Measurements from ENCODE around the gene SH3TC2. TPM values are rescaled to one million over a fixed set of nuclear protein-coding genes. Genes with fewer than 3 reads are reported as not detected.

Gene SH3TC2
- total RNA-seq, 2 donors from 2014 or later, result 0.66 to 2.5 TPM

GRCh38 chr5:149049371-149049781 lies 13.5 kb downstream of the SH3TC2 start:
- Histone ChIP-seq H3K4me3 (no peak overlapping the region), H3K27ac (no peak overlapping the region), H3K9me3 (no peaks in the 10 kb centered on the region), H3K9ac (ENCODE audit: low read depth in 2 of 2, low read length in 2 of 2) (no peak overlapping the region), H3K4me1 (no peaks in the 10 kb centered on the region), H3K36me3 (no peaks in the 10 kb centered on the region), H3K27me3 (no peaks in the 10 kb centered on the region)
- intact Hi-C loops (cut with DNase I), result no loop called here
- no peak for TF ChIP-seq CTCF (IDR thresholded peaks at IDR 0.05)
- no peak for DNase-seq

GRCh38 chr5:149048811-149049210 lies 14.1 kb downstream of the SH3TC2 start:
- no peak for TF ChIP-seq CTCF (IDR thresholded peaks at IDR 0.05)
- Histone ChIP-seq H3K4me1 (no peaks in the 10 kb centered on the region), H3K4me3 (no peak overlapping the region), H3K9me3 (no peaks in the 10 kb centered on the region), H3K27ac (no peak overlapping the region), H3K27me3 (no peaks in the 10 kb centered on the region), H3K9ac (ENCODE audit: low read depth in 2 of 2, low read length in 2 of 2) (no peak overlapping the region), H3K36me3 (no peaks in the 10 kb centered on the region)
- no peak for DNase-seq
- intact Hi-C loops (cut with DNase I), result no loop called here

- intact Hi-C loops (cut with DNase I), result no loop called here
- TF ChIP-seq CTCF (IDR thresholded peaks at IDR 0.05), result no peak
Observed at GRCh38 chr5:149047462-149047861, 15.4 kb downstream of the SH3TC2 start.

GRCh38 chr5:149046196-149046829 lies 16.5 kb downstream of the SH3TC2 start:
- no peak overlapping the region for H3K4me3 ChIP-seq
- no peaks in the 10 kb centered on the region for H3K9me3 ChIP-seq
- intact Hi-C loops (cut with DNase I), result no loop called here
- H3K27me3 ChIP-seq, result no peaks in the 10 kb centered on the region
- no peak overlapping the region for H3K9ac ChIP-seq (ENCODE audit: low read depth in 2 of 2, low read length in 2 of 2)
- H3K27ac ChIP-seq, result no peak overlapping the region
- no peaks in the 10 kb centered on the region for H3K4me1 ChIP-seq
- no peak for DNase-seq
- no peaks in the 10 kb centered on the region for H3K36me3 ChIP-seq
- TF ChIP-seq CTCF (IDR thresholded peaks at IDR 0.05), result no peak

More at GRCh38 chr5:149047462-149047861, 15.4 kb downstream of the SH3TC2 start:
- H3K4me1 ChIP-seq, result no peaks in the 10 kb centered on the region
- no peaks in the 10 kb centered on the region for H3K9me3 ChIP-seq
- H3K36me3 ChIP-seq, result no peaks in the 10 kb centered on the region
- no peak overlapping the region for H3K4me3 ChIP-seq
- no peak for DNase-seq
- no peak overlapping the region for H3K27ac ChIP-seq
- H3K9ac ChIP-seq (ENCODE audit: low read depth in 2 of 2, low read length in 2 of 2), result no peak overlapping the region
- H3K27me3 ChIP-seq, result no peaks in the 10 kb centered on the region

GRCh38 chr5:149045089-149045460 lies 17.8 kb downstream of the SH3TC2 start:
- Histone ChIP-seq H3K27ac (no peak overlapping the region), H3K27me3 (no peaks in the 10 kb centered on the region), H3K36me3 (no peaks in the 10 kb centered on the region), H3K9me3 (no peaks in the 10 kb centered on the region), H3K9ac (ENCODE audit: low read depth in 2 of 2, low read length in 2 of 2) (no peak overlapping the region), H3K4me3 (no peak overlapping the region), H3K4me1 (no peaks in the 10 kb centered on the region)
- intact Hi-C loops (cut with DNase I), result no loop called here
- no peak for TF ChIP-seq CTCF (IDR thresholded peaks at IDR 0.05)
- no peak for DNase-seq
